Natural killer cell (primary cell): ENCODE measurements around the gene KRT37. TPM values are rescaled to one million over a fixed set of nuclear protein-coding genes. Genes with fewer than 3 reads are reported as not detected.

Source experiments
- ATAC-seq, 3 donors: fragments of 150-1000 bp in 2 of 3; fragments of 200-7000 bp in 1 of 3; cut with Tn5 transposase; 1 replicate in 1 of 3; 2 replicates in 2 of 3; pipeline ENCODE4 v1.10.0; 2021; ENCODE audit warnings: mild to moderate bottlenecking in 2 of 3, moderate library complexity in 2 of 3
- DNase-seq, 2 donors: peaks; one replicate each; pipeline versions ENCODE4 v3.0.0 to v3.0.0-alpha.2; 2013 to 2021; ENCODE audit warnings: mixed read lengths in 1 of 2
- H3K27ac ChIP-seq: one replicate; pipeline ENCODE4 v1.5.1; 2013; ENCODE audit warnings: mild to moderate bottlenecking, low read length
- H3K27me3 ChIP-seq: one replicate; pipeline ENCODE4 v1.6.1; 2013; ENCODE audit warnings: low read length; ENCODE audit not compliant: control insufficient read depth, insufficient read depth
- H3K36me3 ChIP-seq: one replicate; pipeline ENCODE4 v1.6.1; 2013; ENCODE audit warnings: low read length; ENCODE audit not compliant: control insufficient read depth, insufficient read depth
- H3K4me1 ChIP-seq: one replicate; pipeline ENCODE4 v1.6.1; 2013; ENCODE audit warnings: low read length; ENCODE audit not compliant: control insufficient read depth, insufficient read depth
- H3K4me3 ChIP-seq: one replicate; pipeline ENCODE4 v1.5.1; 2013; ENCODE audit warnings: low read length
- H3K9me3 ChIP-seq: one replicate; pipeline ENCODE4 v1.6.1; 2013; ENCODE audit warnings: low read length; ENCODE audit not compliant: control insufficient read depth, insufficient read depth
- H3K27ac Mint-ChIP-seq, 2 donors: one replicate each; pipeline ENCODE4 v1.8.0; 2022; ENCODE audit warnings: mild to moderate bottlenecking in 2 of 2, mixed read lengths in 2 of 2, moderate library complexity in 1 of 2
- H3K27me3 Mint-ChIP-seq, 2 donors: one replicate each; pipeline ENCODE4 v1.8.0; 2022; ENCODE audit warnings: low read depth in 2 of 2, mixed read lengths in 2 of 2
- H3K36me3 Mint-ChIP-seq: one replicate; pipeline ENCODE4 v1.8.0; 2022; ENCODE audit warnings: mixed read lengths
- H3K4me1 Mint-ChIP-seq, 2 donors: one replicate each; pipeline ENCODE4 v1.8.0; 2022; ENCODE audit warnings: mixed read lengths in 2 of 2
- H3K4me3 Mint-ChIP-seq: one replicate; pipeline ENCODE4 v1.8.0; 2022; ENCODE audit warnings: mild to moderate bottlenecking, moderate library complexity, mixed read lengths
- H3K9me3 Mint-ChIP-seq, 2 donors: one replicate each; pipeline ENCODE4 v1.8.0; 2022; ENCODE audit warnings: mixed read lengths in 2 of 2
- WGBS: methylation state at CpG from one replicate; pipeline ENCODE4 v1.1.7; 2013; ENCODE audit warnings: missing lambda C conversion rate; ENCODE audit not compliant: insufficient coverage; 5-methylcytosine and 5-hydroxymethylcytosine counted together
- intact Hi-C: fragments of 100-400 bp; cut with micrococcal nuclease; formaldehyde crosslinking; loops from one replicate; pipeline ENCODE4 v1.14.2; 2022
- total RNA-seq, 4 donors: library from RNA; stranded (reverse); fragments of 120-200 nt in 1 of 4; gene quantifications; one replicate each; pipeline versions ENCODE4 v1.2.3 to v1.2.4, GENCODE V29; 2013 to 2022
- TF ChIP-seq, protein P1 (sequence below): fragments of 200-600 bp; IDR thresholded peaks from one replicate; pipeline ENCODE4 v1.8.0; 2022; ENCODE audit warnings: antibody characterized with exemption

KRT37 gene
- total RNA-seq, 3 donors from 2014 or later (not counting 1 experiment from before 2014, with no cell fraction given) = not detected

DNA sequence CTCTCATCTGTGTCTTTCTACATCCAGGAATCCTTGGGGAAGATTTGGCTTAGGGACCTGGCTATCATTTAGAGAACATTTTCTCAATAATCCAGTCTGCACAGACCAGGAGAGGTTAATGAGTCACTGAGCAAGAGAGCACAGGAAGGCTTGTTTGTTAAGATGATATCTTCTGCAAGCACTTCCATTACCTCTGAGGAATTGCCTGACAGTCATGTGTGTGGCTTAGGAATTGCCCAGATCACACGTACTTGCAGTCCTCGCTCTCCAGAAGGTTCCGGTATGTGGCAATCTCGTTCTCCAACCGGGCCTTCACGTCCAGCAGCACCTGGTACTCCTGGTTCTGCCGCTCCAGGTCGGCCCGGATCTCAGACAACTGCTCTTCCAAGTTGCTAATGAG lies 3.3 kb downstream of the KRT37 start:
- intact Hi-C loops = no loop called here
- Histone ChIP-seq H3K36me3 (no peaks in the 10 kb centered on the region), H3K27me3 (no peaks in the 10 kb centered on the region), H3K27ac (no peak overlapping the region), H3K4me1 (peaks cover 13% of the 10 kb centered on the region), H3K4me3 (no peak overlapping the region), H3K9me3 (no peaks in the 10 kb centered on the region)
- H3K4me3 Mint-ChIP-seq = no peak overlapping the region
- TF ChIP-seq, protein P1, sequence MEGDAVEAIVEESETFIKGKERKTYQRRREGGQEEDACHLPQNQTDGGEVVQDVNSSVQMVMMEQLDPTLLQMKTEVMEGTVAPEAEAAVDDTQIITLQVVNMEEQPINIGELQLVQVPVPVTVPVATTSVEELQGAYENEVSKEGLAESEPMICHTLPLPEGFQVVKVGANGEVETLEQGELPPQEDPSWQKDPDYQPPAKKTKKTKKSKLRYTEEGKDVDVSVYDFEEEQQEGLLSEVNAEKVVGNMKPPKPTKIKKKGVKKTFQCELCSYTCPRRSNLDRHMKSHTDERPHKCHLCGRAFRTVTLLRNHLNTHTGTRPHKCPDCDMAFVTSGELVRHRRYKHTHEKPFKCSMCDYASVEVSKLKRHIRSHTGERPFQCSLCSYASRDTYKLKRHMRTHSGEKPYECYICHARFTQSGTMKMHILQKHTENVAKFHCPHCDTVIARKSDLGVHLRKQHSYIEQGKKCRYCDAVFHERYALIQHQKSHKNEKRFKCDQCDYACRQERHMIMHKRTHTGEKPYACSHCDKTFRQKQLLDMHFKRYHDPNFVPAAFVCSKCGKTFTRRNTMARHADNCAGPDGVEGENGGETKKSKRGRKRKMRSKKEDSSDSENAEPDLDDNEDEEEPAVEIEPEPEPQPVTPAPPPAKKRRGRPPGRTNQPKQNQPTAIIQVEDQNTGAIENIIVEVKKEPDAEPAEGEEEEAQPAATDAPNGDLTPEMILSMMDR = no peak
- H3K27me3 Mint-ChIP-seq = peaks cover 3 to 23% of the 10 kb centered on the region in 2 donors
- H3K27ac Mint-ChIP-seq = no peak overlapping the region
- no peaks in the 10 kb centered on the region for H3K4me1 Mint-ChIP-seq
- H3K36me3 Mint-ChIP-seq = no peaks in the 10 kb centered on the region
- no peaks in the 10 kb centered on the region for H3K9me3 Mint-ChIP-seq
- WGBS = 80% methylated on average over 9 of the region's 9 CpGs
- ATAC-seq (no peak), DNase-seq (no peak)

DNA sequence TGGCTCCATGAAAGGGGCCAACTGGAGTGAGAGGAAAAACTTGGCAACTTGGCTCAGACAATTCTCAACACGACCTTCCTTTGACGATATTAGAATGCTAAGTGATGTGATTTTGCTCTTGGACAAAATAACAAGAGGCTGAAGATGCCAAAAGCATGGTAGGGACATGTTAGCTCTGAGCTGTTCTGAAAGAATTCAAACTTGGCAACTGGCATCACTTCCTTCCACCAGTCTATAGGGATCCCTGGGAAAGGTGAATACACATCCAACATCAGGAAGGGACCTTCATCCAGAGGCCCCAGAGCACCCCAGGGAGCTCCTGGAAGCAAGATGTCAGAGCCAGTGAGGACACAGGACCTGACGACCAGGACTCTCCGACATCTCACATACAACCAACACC lies 4.3 kb downstream of the KRT37 start:
- ATAC-seq (no peak), DNase-seq (no peak)
- intact Hi-C loops = no loop called here
- Mint-ChIP-seq H3K27me3 (peaks cover 3 to 23% of the 10 kb centered on the region in 2 donors), H3K4me1 (no peaks in the 10 kb centered on the region), H3K9me3 (no peaks in the 10 kb centered on the region), H3K4me3 (no peak overlapping the region), H3K36me3 (no peaks in the 10 kb centered on the region), H3K27ac (no peak overlapping the region)
- TF ChIP-seq, protein P1 = no peak
- 93% methylated on average over 4 of the region's 4 CpGs for WGBS
- H3K36me3 ChIP-seq = no peaks in the 10 kb centered on the region
- H3K27me3 ChIP-seq = no peaks in the 10 kb centered on the region
- no peak overlapping the region for H3K4me3 ChIP-seq
- H3K9me3 ChIP-seq = no peaks in the 10 kb centered on the region
- no peak overlapping the region for H3K27ac ChIP-seq
- H3K4me1 ChIP-seq = peaks cover 13% of the 10 kb centered on the region

DNA sequence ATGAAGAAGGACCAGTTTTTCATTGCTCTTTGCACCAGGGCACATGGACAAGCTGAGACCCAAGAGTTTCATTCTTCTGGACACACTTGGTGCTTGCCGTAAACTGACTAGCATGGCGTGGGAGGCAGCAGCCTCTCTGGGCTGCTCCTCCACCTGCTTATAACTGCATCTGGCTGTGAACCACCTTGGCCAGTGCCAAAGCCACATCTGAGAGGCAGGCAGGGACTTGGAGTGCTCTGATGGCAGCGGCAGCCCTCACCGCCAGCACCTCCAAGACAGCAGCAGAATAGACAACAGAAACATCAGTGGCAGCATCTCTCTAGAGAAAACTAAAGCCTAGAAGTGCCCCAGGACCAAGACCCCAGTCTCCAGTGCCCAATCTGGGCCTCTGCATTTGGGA lies 4.7 kb downstream of the KRT37 start:
- TF ChIP-seq, protein P1 = no peak
- Mint-ChIP-seq H3K4me3 (no peak overlapping the region), H3K27ac (no peak overlapping the region), H3K4me1 (no peaks in the 10 kb centered on the region), H3K27me3 (peaks cover 3 to 23% of the 10 kb centered on the region in 2 donors), H3K36me3 (no peaks in the 10 kb centered on the region), H3K9me3 (no peaks in the 10 kb centered on the region)
- Histone ChIP-seq H3K36me3 (no peaks in the 10 kb centered on the region), H3K9me3 (no peaks in the 10 kb centered on the region), H3K27me3 (no peaks in the 10 kb centered on the region), H3K4me3 (no peak overlapping the region), H3K27ac (no peak overlapping the region), H3K4me1 (peaks cover 13% of the 10 kb centered on the region)
- DNase-seq (peak in 1 of 2 donors; percentile 38), ATAC-seq (peak in 1 of 3 donors; percentile 28)
- WGBS = 48% methylated on average over 4 of the region's 4 CpGs
- intact Hi-C loops = no loop called here

DNA sequence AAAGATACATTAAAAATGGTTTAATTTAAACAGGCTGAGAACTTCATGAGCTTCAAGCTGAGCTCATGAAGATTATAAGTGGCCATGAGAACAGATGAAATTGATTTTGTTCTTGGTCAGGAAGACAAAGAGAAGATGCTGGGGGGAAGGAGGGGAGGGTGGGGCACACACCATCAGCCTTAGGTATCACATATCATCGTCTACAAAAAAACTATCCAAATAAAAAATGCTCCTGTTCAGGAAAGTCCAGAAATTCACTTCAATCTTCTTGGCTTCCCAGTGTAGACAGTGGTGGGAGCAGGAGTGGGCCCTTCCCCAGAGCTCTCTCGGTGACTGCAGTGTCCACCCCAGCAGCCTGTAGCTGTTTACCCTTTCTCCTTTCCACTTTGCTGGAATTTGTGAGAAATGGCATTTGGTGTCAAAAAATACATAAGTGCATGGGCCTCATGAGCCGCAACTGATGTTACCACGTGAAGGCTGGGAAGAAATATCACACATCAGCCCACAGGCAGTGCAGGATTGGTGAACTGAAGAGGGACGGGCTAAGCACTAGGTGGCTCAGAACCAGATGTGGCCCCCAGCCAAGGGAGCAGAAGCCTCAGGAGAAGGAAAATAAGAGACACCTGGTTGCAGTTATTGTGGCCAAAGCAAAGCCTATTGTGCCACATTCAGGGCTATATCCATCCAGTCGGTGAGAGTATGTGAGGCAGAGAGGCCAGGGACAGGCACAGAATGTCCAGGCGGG lies 6.1 kb downstream of the KRT37 start:
- no peaks in the 10 kb centered on the region for H3K36me3 Mint-ChIP-seq
- H3K27ac ChIP-seq = no peak overlapping the region
- TF ChIP-seq, protein P1 = no peak

More for the DNA sequence above, 6.1 kb downstream of the KRT37 start:
- H3K4me1 Mint-ChIP-seq = no peaks in the 10 kb centered on the region
- H3K27me3 ChIP-seq = no peaks in the 10 kb centered on the region
- intact Hi-C loops = no loop called here
- H3K27me3 Mint-ChIP-seq = peaks cover 8 to 26% of the 10 kb centered on the region in 2 donors
- no peak overlapping the region for H3K4me3 ChIP-seq
- H3K9me3 Mint-ChIP-seq = no peaks in the 10 kb centered on the region
- H3K4me3 Mint-ChIP-seq = no peak overlapping the region
- H3K9me3 ChIP-seq = no peaks in the 10 kb centered on the region
- peaks cover 13% of the 10 kb centered on the region for H3K4me1 ChIP-seq
- 93% methylated on average over 6 of the region's 7 CpGs for WGBS
- ATAC-seq (no peak), DNase-seq (no peak)
- no peak overlapping the region for H3K27ac Mint-ChIP-seq
- H3K36me3 ChIP-seq = no peaks in the 10 kb centered on the region
